GM19043 (cell line): ENCODE data around the gene IL17C.

Experiments used
- ATAC-seq: cut with Tn5 transposase; IDR thresholded peaks from one replicate; pipeline ENCODE4 v1.9.1; 2021; ENCODE audit warnings: low read depth; ENCODE audit not compliant: unreplicated experiment

The IL17C gene

GRCh38 chr16:88640498-88641247 is 2.3 kb downstream of the IL17C start:
- no peak for ATAC-seq

DNA sequence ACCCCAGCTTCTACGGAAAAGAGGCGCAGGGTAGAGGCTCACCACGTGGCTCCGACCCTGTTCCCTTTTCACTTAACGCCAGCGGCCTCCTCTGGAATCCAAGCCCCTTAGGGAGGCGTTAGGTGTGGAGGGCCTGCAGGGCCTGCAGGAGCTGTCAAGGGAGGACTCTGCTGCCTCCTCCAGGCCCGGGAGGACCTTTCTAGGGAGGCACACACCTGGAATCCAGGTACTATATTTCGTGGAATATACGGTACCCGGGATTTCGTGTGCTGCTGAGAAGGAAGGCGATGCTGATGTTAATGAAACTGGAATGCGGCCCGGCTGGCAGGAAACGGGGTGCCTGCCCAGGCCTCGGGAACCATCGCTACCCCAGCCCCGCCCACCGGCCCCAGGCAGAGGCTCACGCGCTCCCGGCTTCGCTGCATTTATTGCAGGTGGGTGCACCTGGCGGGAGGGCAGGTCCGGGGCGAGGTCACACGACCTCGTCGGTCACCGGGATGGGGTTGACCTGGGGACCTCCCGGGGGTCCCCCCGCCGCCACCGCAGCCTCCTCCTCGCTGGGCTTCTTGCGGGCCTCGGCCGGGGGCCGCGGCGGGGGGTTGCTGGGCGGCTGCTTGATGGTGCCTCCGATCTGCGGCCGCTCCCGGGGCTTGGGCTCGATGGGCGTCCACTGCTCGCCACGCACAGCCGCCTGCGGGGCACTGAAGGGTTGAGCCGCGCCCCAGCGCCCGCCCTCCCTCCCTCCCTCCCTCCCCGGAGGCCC is 4.7 kb downstream of the IL17C start:
- ATAC-seq: no peak

DNA sequence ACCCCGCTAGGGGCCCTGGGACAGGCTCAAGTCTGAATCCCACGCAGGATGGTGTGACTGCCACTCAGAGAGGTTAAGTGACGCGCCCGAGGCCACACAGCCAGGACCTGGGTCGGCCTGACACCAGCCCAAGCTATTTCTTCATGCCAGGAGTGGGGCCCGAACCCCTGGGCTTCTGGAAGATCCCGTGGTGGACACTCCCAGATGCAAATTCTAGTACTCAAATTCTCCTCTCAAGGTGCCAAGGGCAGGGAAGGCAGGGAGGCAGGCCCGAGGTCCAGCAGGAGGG is 5.2 kb downstream of the IL17C start:
- ATAC-seq: no peak

GRCh38 chr16:88645455-88645854 is 7.1 kb downstream of the IL17C start:
- ATAC-seq: no peak

GRCh38 chr16:88645941-88646340 is 7.6 kb downstream of the IL17C start:
- no peak for ATAC-seq

DNA sequence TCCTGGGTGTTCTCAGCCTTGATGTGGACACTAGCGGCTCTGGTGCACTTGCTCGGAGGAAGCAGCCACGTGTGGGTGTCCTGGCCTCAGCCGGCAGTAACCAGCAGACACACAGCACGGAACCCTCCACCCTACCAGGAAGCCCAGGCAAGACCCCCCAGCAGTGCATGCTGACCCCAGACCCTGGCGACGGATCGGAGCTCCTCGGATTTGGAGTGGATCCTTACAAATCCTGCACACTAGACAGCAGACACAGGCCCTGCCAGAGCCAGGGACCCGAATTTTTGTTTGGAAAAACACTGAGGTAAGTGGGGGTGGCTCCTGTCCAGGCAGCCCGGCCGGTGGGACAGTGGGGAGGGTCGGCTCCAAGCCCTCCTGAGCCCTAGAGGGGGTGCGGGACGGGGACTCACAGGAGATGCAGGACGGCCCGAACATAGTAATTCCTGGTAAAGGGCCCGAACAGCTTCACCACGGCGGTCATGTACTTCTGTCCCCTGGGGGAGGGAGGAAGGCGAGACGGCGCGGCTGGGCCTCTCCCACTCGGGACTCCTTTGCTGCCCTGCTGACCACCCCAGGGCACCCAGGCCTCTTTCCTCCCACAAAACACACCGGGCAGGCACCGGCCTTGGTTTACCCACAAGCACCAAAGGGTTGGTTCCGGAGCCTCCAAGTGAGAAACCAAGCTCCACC is 8.1 kb downstream of the IL17C start:
- no peak for ATAC-seq

DNA sequence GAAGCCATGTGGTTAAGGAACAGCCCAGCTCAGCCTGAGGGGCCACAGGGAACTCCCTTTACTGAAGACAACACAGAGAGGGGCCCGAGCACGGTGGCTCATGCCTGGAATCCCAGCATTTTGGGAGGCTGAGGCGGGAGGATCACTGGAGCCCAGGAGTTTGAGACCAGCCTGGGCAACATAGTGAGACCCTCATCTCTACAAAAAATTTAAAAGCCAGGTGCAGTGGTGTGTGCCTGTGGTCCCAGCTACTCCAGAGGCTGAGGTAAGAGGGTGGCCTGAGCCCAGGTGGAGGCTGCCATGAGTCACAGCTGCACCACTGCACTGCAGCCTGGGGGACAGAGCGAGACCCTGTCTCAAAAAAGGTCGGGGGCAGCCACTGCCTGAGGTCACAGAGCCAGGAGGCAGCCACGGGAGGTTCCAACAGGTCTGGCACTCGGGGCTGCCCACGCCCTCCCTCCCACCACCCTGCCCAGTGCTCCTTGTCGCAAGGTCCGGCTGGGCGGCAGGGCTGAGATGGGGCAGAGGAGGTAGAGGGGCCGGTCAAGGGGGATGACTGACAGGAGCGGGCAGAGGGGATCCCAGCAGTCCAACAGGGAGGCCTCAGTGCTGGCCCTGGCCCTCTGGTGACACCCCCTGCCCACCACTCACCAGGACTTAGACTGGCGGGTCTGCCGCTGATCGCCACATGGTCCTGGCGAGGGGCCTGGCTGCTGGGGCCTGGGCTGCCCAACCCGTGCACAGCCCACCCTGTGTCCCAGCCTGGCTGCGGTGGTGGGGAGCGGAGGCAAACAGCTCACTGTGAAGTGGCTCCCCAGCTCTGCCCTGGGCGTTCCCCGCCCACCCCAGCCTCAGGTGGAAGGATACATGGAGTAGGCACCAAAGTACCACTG is 9.1 kb downstream of the IL17C start:
- no peak for ATAC-seq

GRCh38 chr16:88649195-88649923 is 11.0 kb downstream of the IL17C start:
- ATAC-seq: no peak

GRCh38 chr16:88649924-88650748 is 11.8 kb downstream of the IL17C start:
- no peak for ATAC-seq

- ATAC-seq: peak; percentile 57
Measured at GRCh38 chr16:88650749-88651275, 12.4 kb downstream of the IL17C start, which contains the start of gene CYBA. Gene CYBA, minus strand, starts transcription at chr16:88651053. Its CDS starts 40 bp downstream, at chr16:88651013.

DNA sequence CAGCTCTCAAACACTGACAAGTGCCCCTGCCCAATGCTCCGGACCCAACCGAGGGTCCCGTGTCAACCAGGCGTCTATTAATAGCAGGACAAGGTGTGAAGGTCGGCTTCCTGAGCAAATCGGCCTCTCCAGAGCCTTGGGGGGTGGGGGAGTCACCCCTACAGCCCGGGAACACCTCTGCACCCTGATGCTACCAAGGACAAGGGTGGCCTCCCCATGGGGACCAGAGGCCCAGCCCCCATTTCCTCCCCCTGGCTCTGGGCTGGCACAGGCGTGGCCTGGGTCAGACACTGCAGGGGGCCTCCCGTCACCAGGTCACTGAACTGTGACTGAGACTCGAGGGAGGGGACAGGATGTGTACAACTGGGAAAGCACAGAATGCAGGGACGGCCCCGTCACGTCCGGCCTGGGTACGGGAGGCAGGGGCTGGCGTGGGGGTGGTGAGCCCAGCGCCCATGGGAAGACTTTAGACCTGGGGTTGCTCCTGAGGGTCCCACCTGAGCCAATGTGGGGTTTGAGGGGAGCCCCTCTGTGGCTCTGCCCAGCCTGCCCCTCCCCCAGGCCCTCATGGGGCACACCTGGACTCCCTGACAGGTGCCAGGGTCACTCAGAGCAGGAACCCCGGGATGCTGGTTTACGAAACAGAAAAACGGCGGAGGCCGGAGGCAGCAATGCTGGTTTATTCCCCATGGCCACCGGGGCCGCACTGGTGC is 13.1 kb downstream of the IL17C start:
- peak; percentile 81 for ATAC-seq

DNA sequence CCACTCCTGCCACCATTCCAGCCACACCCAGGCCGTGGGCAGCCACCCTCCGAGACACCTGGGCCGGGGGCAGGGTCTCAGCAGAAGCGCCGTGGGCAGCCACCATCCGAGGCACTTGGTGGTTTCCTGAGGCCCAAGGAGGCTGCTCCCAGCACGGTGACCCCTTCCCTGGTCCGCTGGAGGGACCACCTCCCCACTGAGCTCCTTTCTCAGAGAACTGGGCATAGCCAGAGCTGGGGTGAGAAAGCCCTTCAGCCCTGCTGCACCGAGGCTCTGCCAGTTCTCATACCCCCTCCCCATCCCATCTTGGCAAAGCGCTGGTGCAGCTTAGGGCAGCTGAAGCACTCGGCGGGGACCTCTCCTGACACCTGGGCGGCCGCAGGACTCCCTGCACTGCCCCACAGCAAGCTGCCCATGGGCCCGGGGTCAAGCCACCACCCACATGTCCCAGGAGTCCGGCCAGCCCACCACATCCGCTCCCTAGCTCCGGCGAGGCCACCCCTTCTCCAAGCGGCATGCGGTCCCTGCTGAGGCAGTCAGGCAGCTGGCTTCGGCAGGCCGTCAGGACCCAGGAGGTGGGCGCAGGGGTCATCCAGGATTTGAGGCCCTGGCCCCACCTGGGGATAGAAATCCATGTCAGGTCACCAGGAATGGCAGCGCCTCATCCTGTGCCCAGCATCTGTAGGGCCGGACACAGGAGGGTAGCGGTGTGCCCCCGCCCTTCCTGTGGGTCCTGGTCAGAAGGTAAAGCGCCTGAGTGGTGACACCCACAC is 13.8 kb downstream of the IL17C start:
- ATAC-seq: no peak

GRCh38 chr16:88652762-88653063 is 14.3 kb downstream of the IL17C start:
- no peak for ATAC-seq

GRCh38 chr16:88653101-88653500 is 14.7 kb downstream of the IL17C start:
- no peak for ATAC-seq

DNA sequence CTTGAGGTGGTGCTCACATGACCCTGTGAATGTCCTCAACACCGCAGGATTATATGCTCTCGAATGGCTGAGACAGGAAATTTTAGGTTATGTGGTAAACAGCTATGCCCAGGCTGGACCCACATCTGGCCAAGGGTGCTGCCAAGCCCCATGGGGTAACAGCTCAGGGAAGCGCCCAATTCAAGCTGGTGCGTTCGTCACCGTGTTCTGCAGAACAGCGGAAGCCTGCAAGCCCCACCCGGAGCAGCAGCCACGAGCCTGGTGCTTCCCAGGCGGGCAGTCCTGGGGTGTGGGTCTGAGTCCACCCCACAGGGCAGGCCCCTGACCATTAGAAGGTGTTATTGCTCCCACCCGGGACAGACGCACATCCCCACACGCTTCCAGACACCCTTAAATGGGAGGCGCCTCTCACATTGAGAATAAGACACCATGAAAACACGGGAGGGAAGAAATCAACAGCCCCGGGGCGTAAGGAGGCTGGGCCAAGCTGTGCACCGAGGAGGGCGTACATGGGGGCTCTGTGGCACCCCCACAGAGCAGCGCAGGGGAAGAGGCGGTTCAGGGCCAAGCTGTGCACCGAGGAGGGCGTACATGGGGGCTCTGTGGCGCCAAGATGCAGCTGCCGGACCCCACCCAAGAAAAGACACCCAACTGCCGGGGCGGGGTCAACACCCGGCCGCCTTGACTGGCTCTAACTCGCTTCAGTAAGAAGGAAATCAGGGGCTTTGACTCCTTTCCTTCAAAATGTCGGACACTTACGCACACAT is 15.4 kb downstream of the IL17C start:
- no peak for ATAC-seq

- ATAC-seq: no peak
Measured at GRCh38 chr16:88654363-88655052, 16.1 kb downstream of the IL17C start.
